Heart right ventricle (tissue), 16 donors: ENCODE results near the gene QRICH2. TPM values are rescaled to one million over a fixed set of nuclear protein-coding genes. Genes with fewer than 3 reads are reported as not detected.

Experiments
- ATAC-seq, 8 donors: fragments of 200-7000 bp; cut with Tn5 transposase; one replicate each; pipeline ENCODE4 v1.9.1; 2020; ENCODE audit warnings: mild to moderate bottlenecking in 8 of 8, moderate library complexity in 8 of 8, moderate number of reproducible peaks in 1 of 8
- DNase-seq, 2 donors: peaks; one replicate each; pipeline ENCODE4 v3.0.0-alpha.2; 2020
- H3K27ac ChIP-seq, 10 donors: fragments of 200-600 bp; sonication (generic) in 2 of 10; one replicate each; pipeline versions ENCODE4 v1.5.0 to v1.8.0; 2020 to 2022; ENCODE audit warnings: mild to moderate bottlenecking in 3 of 10
- H3K27me3 ChIP-seq, 7 donors: fragments of 200-600 bp; one replicate each; pipeline ENCODE4 v1.8.0; 2021 to 2022; ENCODE audit warnings: mild to moderate bottlenecking in 2 of 7
- H3K36me3 ChIP-seq, 9 donors: fragments of 200-600 bp; sonication (generic) in 1 of 9; one replicate each; pipeline versions ENCODE4 v1.5.0 to v1.8.0; 2020 to 2022; ENCODE audit warnings: mild to moderate bottlenecking in 2 of 9
- H3K4me1 ChIP-seq, 9 donors: fragments of 200-600 bp; sonication (generic) in 1 of 9; one replicate each; pipeline versions ENCODE4 v1.5.0 to v1.8.0; 2020 to 2022; ENCODE audit warnings: mild to moderate bottlenecking in 4 of 9
- H3K4me3 ChIP-seq, 10 donors: fragments of 200-600 bp; sonication (generic) in 2 of 10; one replicate each; pipeline versions ENCODE4 v1.5.0 to v1.8.0; 2020 to 2022; ENCODE audit warnings: mild to moderate bottlenecking in 7 of 10, moderate library complexity in 2 of 10
- H3K9me3 ChIP-seq, 11 donors: fragments of 200-600 bp in 10 of 11; sonication (generic) in 2 of 11; one replicate each; pipeline versions ENCODE4 v1.5.0 to v1.8.0; 2013 to 2022; ENCODE audit warnings: mild to moderate bottlenecking in 2 of 11, control low read depth in 1 of 11, moderate library complexity in 1 of 11
- CTCF ChIP-seq, 9 donors: fragments of 200-600 bp; sonication (generic) in 2 of 9; IDR thresholded peaks; one replicate each; pipeline versions ENCODE4 v1.5.0 to v1.8.0; 2021 to 2022; ENCODE audit warnings: antibody characterized with exemption in 9 of 9, mild to moderate bottlenecking in 5 of 9, moderate library complexity in 1 of 9
- WGBS, 2 donors: extraction: QIAGEN DNeasy Blood & Tissue Kit; methylation state at CpG; one replicate each; pipeline ENCODE4 v1.1.7; 2013; ENCODE audit warnings: inconsistent platforms in 1 of 2; 5-methylcytosine and 5-hydroxymethylcytosine counted together
- intact Hi-C, 10 donors: fragments of 100-400 bp; cut with DNase I; formaldehyde crosslinking; loops; one replicate each; pipeline versions ENCODE4 v1.11.1 to v1.14.2; 2022
- polyA plus RNA-seq, 2 donors: library from polyadenylated mRNA; stranded (reverse); fragments of 200-250 nt; gene quantifications; one replicate each; pipeline ENCODE4 v1.2.3, GENCODE V29; 2013
- total RNA-seq, 10 donors: library from RNA; stranded (reverse); fragmentation: NEBNext Ultra II Directional in 3 of 10; extraction: Animal tissue kit (Norgen Biotek cat#: 25700) in 3 of 10; gene quantifications; one replicate each; pipeline versions ENCODE4 v1.2.1 to v1.2.4, GENCODE V29; 2021 to 2023
- donor health status: Arrhythmogenic right ventricular cardiomyopathy.
- donor health status: ischemic (EF 13 %, LVEDD 7.1; RV severe dilation, severe dysfunction).
- donor health status: healthy with polysubstance abuse.
- donor health status: DM: no; HTN: yes; CAD: no.
- donor health status: DM: no; HTN: no; CAD: no.
- donor health status: ischemic (EF 25% LVEDD 6.9; RV normal size, moderate dysfunction).
- donor health status: ischemic (EF 25% LVEDD 5.7; RV mildly dilated, moderate dysfunction).
- donor health status: healthy.
- donor health status: DM: yes; HTN: yes; CAD: no.
- donor health status: Ischemic cardiomyopathy.
- donor health status: ischemic (EF 35%, LVEDD 5.7; RV mildly dilated, moderate dysfunction).
- donor health status: nonischemic (EF 11% LVEDD 7.7; RV severe dilation, severe dysfunction).
- donor health status: DM: yes; HTN: yes; CAD: no.
- donor health status: PGD.
- donor health status: ischemic (EF 29% LVEDD 5.4; RV normal size, mild dysfunction).
- donor health status: nonischemic (EF 23%, LVEDD 6.1; RV moderate dilation, normal function).

Gene QRICH2
- total and polyA plus RNA-seq, 12 donors, result 0.98 to 8.9 (median 2.0) TPM

- Histone ChIP-seq H3K27me3 (no peaks in the 10 kb centered on the region), H3K4me3 (peak overlapping the region in 9 of 10 donors; percentile 14 to 53 (median 49)), H3K9me3 (no peaks in the 10 kb centered on the region), H3K4me1 (peaks cover 33 to 73% (median 58%) of the 10 kb centered on the region in 9 donors), H3K36me3 (peaks cover 0 to 38% (median 0%) of the 10 kb centered on the region in 9 donors), H3K27ac (peak overlapping the region in 8 of 10 donors; percentile 46 to 95 (median 70))
- intact Hi-C loops, result loop anchor here in 1 of 10 donors (10.0 kb wide), 1 partner anchor 257 kb away; no protein-coding TSS in a partner anchor
- no peak for DNase-seq
- ATAC-seq, result peak in 7 of 8 donors; percentile 3 to 13 (median 7)
- no peak for TF ChIP-seq CTCF (IDR thresholded peaks at IDR 0.05)
- WGBS, 2 donors, result 29 to 42% methylated on average over 38 of the region's 38 CpGs
Observed at GRCh38 chr17:76271669-76272540, 36.2 kb downstream of the QRICH2 start.

- Histone ChIP-seq H3K27ac (peak overlapping the region in 6 of 10 donors; percentile 46 to 98 (median 72)), H3K4me3 (peak overlapping the region in 6 of 10 donors; percentile 46 to 53 (median 50)), H3K27me3 (no peaks in the 10 kb centered on the region), H3K4me1 (peaks cover 36 to 80% (median 66%) of the 10 kb centered on the region in 9 donors), H3K36me3 (peaks cover 0 to 38% (median 0%) of the 10 kb centered on the region in 9 donors), H3K9me3 (no peaks in the 10 kb centered on the region)
- DNase-seq (no peak), ATAC-seq (no peak)
- WGBS, 2 donors, result 81 to 87% methylated on average over 14 of the region's 14 CpGs
- no peak for TF ChIP-seq CTCF (IDR thresholded peaks at IDR 0.05)
- intact Hi-C loops, result loop anchor here in 1 of 10 donors (10.0 kb wide), 1 partner anchor 256 kb away; no protein-coding TSS in a partner anchor
Observed at GRCh38 chr17:76270770-76271668, 37.1 kb downstream of the QRICH2 start.

- no peak for ATAC-seq
- H3K27me3 ChIP-seq, result no peaks in the 10 kb centered on the region
- H3K4me3 ChIP-seq, result no peak overlapping the region
- H3K36me3 ChIP-seq, result peaks cover 0 to 38% (median 0%) of the 10 kb centered on the region in 9 donors
- TF ChIP-seq CTCF (IDR thresholded peaks at IDR 0.05), result no peak
- H3K9me3 ChIP-seq, result no peaks in the 10 kb centered on the region
- H3K27ac ChIP-seq, result peak overlapping the region in 7 of 10 donors; percentile 90 to 98 (median 96)
- H3K4me1 ChIP-seq, result peaks cover 36 to 75% (median 66%) of the 10 kb centered on the region in 9 donors
- intact Hi-C loops, result loop anchor here in 1 of 10 donors (10.0 kb wide), 1 partner anchor 255 kb away; no protein-coding TSS in a partner anchor
- no peak for DNase-seq
- WGBS, 2 donors, result 89 to 90% methylated on average over 26 of the region's 26 CpGs
Observed at GRCh38 chr17:76270127-76270592, 37.9 kb downstream of the QRICH2 start.
